Mesenchymal stem cell (in vitro differentiated cells and primary cell): ENCODE data around the gene BIRC7.
A peak's percentile ranks its signal among the peaks of the same experiment; 100 is the strongest.

Experiments
- DNase-seq: peaks from one replicate; pipeline ENCODE4 v3.0.0-alpha.2; 2013
- H2AFZ ChIP-seq: one replicate; pipeline ENCODE4 v1.6.1; 2013; ENCODE audit warnings: low read depth, mild to moderate bottlenecking, control low read depth, inconsistent platforms, low read length, moderate library complexity
- H2AK5ac ChIP-seq: 2 replicates; pipeline ENCODE4 v1.6.1; 2013; ENCODE audit warnings: low read length, moderate library complexity, mild to moderate bottlenecking, inconsistent platforms; ENCODE audit not compliant: severe bottlenecking
- H2BK120ac ChIP-seq: one replicate; pipeline ENCODE4 v1.6.1; 2013; ENCODE audit warnings: low read depth, mild to moderate bottlenecking, inconsistent platforms, low read length, moderate library complexity
- H2BK12ac ChIP-seq, 2 experiments: one replicate each; pipeline ENCODE4 v1.6.1; 2013; ENCODE audit warnings: inconsistent platforms in 2 of 2, low read length in 2 of 2, mild to moderate bottlenecking in 2 of 2, moderate library complexity in 2 of 2, control low read depth in 1 of 2
- H2BK15ac ChIP-seq: one replicate; pipeline ENCODE4 v1.6.1; 2013; ENCODE audit warnings: mild to moderate bottlenecking, low read depth, inconsistent platforms; ENCODE audit not compliant: poor library complexity, severe bottlenecking
- H2BK5ac ChIP-seq: 2 replicates; pipeline ENCODE4 v1.6.1; 2013; ENCODE audit warnings: low read depth, mild to moderate bottlenecking, low read length, control low read depth, inconsistent platforms; ENCODE audit not compliant: poor library complexity, severe bottlenecking
- H3K14ac ChIP-seq, 2 experiments: one replicate each; pipeline ENCODE4 v1.6.1; 2013; ENCODE audit warnings: inconsistent platforms in 2 of 2, low read length in 2 of 2, control low read depth in 1 of 2, mild to moderate bottlenecking in 1 of 2, moderate library complexity in 1 of 2
- H3K18ac ChIP-seq, 2 experiments: one replicate each; pipeline ENCODE4 v1.6.1; 2013; ENCODE audit warnings: inconsistent platforms in 2 of 2, low read length in 2 of 2, control low read depth in 1 of 2, low read depth in 1 of 2, mild to moderate bottlenecking in 1 of 2
- H3K23ac ChIP-seq, 2 experiments: one replicate each; pipeline ENCODE4 v1.6.1; 2013; ENCODE audit warnings: inconsistent platforms in 2 of 2, low read length in 2 of 2, mild to moderate bottlenecking in 2 of 2, moderate library complexity in 2 of 2, control low read depth in 1 of 2
- H3K27ac ChIP-seq: 2 replicates; pipeline ENCODE4 v1.5.1; 2013; ENCODE audit warnings: mild to moderate bottlenecking, moderate library complexity, low read length, control low read depth, inconsistent platforms; ENCODE audit not compliant: poor library complexity, severe bottlenecking
- H3K27me3 ChIP-seq, 2 experiments: 2 replicates each; pipeline versions ENCODE4 v1.6.1 to v1.7.0; 2013; ENCODE audit warnings: low read length in 2 of 2, mild to moderate bottlenecking in 2 of 2, moderate library complexity in 2 of 2, control low read depth in 1 of 2, inconsistent platforms in 1 of 2; ENCODE audit not compliant: control insufficient read depth in 1 of 2, insufficient read depth in 1 of 2
- H3K36me3 ChIP-seq, 2 experiments: 2 replicates each; pipeline versions ENCODE4 v1.6.1 to v1.7.0; 2013; ENCODE audit warnings: low read length in 2 of 2, control low read depth in 1 of 2, inconsistent platforms in 1 of 2, low read depth in 1 of 2, mild to moderate bottlenecking in 1 of 2; ENCODE audit not compliant: insufficient read depth in 2 of 2, control insufficient read depth in 1 of 2
- H3K4ac ChIP-seq, 2 experiments: one replicate each; pipeline ENCODE4 v1.6.1; 2013; ENCODE audit warnings: inconsistent platforms in 2 of 2, low read length in 2 of 2, mild to moderate bottlenecking in 2 of 2, moderate library complexity in 2 of 2, control low read depth in 1 of 2, low read depth in 1 of 2
- H3K4me1 ChIP-seq: 2 replicates; pipeline ENCODE4 v1.6.1; 2013; ENCODE audit warnings: low read depth, low read length, control low read depth; ENCODE audit not compliant: control insufficient read depth, insufficient read depth
- H3K4me2 ChIP-seq: 2 replicates; pipeline ENCODE4 v1.6.1; 2013; ENCODE audit warnings: low read length, mild to moderate bottlenecking, inconsistent platforms; ENCODE audit not compliant: poor library complexity, severe bottlenecking
- H3K4me3 ChIP-seq, 2 experiments: 2 replicates each; pipeline versions ENCODE4 v1.5.1 to v1.7.0; 2013; ENCODE audit warnings: low read length in 2 of 2, mild to moderate bottlenecking in 2 of 2, control low read depth in 1 of 2, low read depth in 1 of 2; ENCODE audit not compliant: insufficient read depth in 1 of 2
- H3K79me1 ChIP-seq: replicated peaks from 2 replicates; pipeline ENCODE4 v1.6.1; 2013; ENCODE audit warnings: mild to moderate bottlenecking, control low read depth, low read length, inconsistent platforms; ENCODE audit not compliant: poor library complexity, severe bottlenecking
- H3K9ac ChIP-seq: 2 replicates; pipeline ENCODE4 v1.7.0; 2013; ENCODE audit warnings: mild to moderate bottlenecking, low read length, moderate library complexity
- H3K9me3 ChIP-seq: 2 replicates; pipeline ENCODE4 v1.7.0; 2013; ENCODE audit warnings: mild to moderate bottlenecking, low read length; ENCODE audit not compliant: control insufficient read depth
- H4K8ac ChIP-seq: one replicate; pipeline ENCODE4 v1.6.1; 2013; ENCODE audit warnings: inconsistent platforms, mild to moderate bottlenecking, low read length, moderate library complexity
- H4K91ac ChIP-seq: one replicate; pipeline ENCODE4 v1.6.1; 2013; ENCODE audit warnings: mild to moderate bottlenecking, low read length, inconsistent platforms
- WGBS: methylation state at CpG from one replicate; pipeline ENCODE4 v1.1.7; 2013; ENCODE audit warnings: mixed read lengths; 5-methylcytosine and 5-hydroxymethylcytosine counted together

Gene BIRC7

DNA sequence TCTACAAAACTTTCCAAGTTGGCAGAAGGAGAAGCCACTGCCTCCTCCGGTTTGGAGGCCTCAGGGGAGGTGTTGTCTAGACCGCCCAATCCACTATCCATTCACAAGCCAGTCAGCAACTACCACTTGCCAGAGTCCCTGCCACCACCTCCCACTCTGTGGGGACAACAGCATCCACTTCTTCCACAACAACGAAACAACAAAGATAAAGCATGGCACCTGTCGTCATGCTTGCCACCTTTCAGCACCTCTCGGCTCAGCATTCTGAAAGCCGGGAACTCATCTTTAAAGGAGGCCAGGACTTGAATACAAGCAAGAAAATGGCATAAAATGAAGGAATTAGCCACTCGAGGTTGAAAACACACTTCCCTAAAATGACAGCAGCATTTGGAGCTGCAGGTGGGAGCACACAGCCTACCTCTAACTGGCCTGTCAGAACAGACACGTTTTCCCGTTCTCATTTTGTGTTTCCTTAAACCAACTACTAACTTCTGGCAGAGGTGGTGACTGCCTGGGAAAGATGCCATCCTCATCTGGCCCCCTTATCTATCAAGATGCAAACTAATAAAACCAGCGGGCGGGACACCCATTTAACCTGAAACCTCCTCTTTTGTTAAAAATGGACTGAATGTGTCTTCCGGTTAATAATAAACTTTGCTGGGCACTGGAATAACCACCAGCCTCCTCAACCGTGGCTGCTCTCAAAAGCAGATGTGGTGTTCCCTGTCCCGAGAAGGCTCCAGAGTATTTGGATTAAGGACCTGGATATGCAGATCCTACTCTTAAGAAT is 41.5 kb upstream of the BIRC7 start:
- peaks cover 26% of the 10 kb centered on the region for H3K4me1 ChIP-seq
- peak overlapping the region; percentile 20 for H4K8ac ChIP-seq
- no peak overlapping the region for H4K91ac ChIP-seq
- no peak overlapping the region for H3K18ac ChIP-seq
- H2AFZ ChIP-seq, result no peak overlapping the region
- DNase-seq, result no peak
- H2BK5ac ChIP-seq, result no peak overlapping the region
- peaks cover 0 to 3% of the 10 kb centered on the region in 2 experiments for H3K27me3 ChIP-seq
- H3K14ac ChIP-seq, result no peak overlapping the region
- H3K23ac ChIP-seq, result no peak overlapping the region
- peaks cover 17% of the 10 kb centered on the region for H3K79me1 ChIP-seq
- H3K9ac ChIP-seq, result no peak overlapping the region
- H3K36me3 ChIP-seq, result peaks cover 19 to 22% of the 10 kb centered on the region in 2 experiments
- no peak overlapping the region for H2BK15ac ChIP-seq
- no peak overlapping the region for H3K4ac ChIP-seq
- H3K4me3 ChIP-seq, result no peak overlapping the region
- no peaks in the 10 kb centered on the region for H3K9me3 ChIP-seq
- H3K27ac ChIP-seq, result no peak overlapping the region
- H2BK120ac ChIP-seq, result no peak overlapping the region
- 90% methylated on average over 12 of the region's 14 CpGs for WGBS
- H2BK12ac ChIP-seq, result no peak overlapping the region
- H2AK5ac ChIP-seq, result no peak overlapping the region
- H3K4me2 ChIP-seq, result no peak overlapping the region

DNA sequence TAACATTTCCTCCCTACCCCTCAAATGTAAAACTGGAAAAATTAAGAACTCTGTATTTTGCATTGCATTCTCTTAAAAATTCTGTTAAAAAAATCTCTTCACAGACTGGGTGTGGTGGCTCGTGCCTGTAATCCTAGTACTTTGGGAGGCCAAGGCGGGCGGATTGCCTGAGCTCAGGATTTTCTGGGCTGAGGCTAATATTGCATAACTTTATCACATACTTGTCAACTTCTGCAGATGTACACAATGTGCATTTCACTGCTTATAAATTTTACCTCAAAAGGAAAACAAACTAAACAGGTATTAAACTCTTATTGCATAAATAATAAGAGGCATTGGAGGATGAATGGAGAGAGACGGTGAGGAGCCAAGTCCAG is 40.9 kb upstream of the BIRC7 start:
- H3K23ac ChIP-seq, result no peak overlapping the region
- no peak overlapping the region for H2BK12ac ChIP-seq
- no peak overlapping the region for H3K9ac ChIP-seq
- no peak overlapping the region for H2BK15ac ChIP-seq
- H4K91ac ChIP-seq, result no peak overlapping the region
- no peak overlapping the region for H2AFZ ChIP-seq
- H3K4me3 ChIP-seq, result no peak overlapping the region
- peaks cover 17% of the 10 kb centered on the region for H3K79me1 ChIP-seq
- H3K9me3 ChIP-seq, result no peaks in the 10 kb centered on the region
- no peak for DNase-seq
- WGBS, result 98% methylated on average over 4 of the region's 4 CpGs
- H3K4me1 ChIP-seq, result peaks cover 27% of the 10 kb centered on the region
- H4K8ac ChIP-seq, result no peak overlapping the region
- no peak overlapping the region for H2BK120ac ChIP-seq
- H3K27ac ChIP-seq, result no peak overlapping the region
- no peak overlapping the region for H3K4me2 ChIP-seq
- H3K4ac ChIP-seq, result no peak overlapping the region
- no peak overlapping the region for H2BK5ac ChIP-seq
- H2AK5ac ChIP-seq, result no peak overlapping the region
- no peak overlapping the region for H3K14ac ChIP-seq
- no peaks in the 10 kb centered on the region for H3K27me3 ChIP-seq
- peaks cover 22 to 24% of the 10 kb centered on the region in 2 experiments for H3K36me3 ChIP-seq
- no peak overlapping the region for H3K18ac ChIP-seq

DNA sequence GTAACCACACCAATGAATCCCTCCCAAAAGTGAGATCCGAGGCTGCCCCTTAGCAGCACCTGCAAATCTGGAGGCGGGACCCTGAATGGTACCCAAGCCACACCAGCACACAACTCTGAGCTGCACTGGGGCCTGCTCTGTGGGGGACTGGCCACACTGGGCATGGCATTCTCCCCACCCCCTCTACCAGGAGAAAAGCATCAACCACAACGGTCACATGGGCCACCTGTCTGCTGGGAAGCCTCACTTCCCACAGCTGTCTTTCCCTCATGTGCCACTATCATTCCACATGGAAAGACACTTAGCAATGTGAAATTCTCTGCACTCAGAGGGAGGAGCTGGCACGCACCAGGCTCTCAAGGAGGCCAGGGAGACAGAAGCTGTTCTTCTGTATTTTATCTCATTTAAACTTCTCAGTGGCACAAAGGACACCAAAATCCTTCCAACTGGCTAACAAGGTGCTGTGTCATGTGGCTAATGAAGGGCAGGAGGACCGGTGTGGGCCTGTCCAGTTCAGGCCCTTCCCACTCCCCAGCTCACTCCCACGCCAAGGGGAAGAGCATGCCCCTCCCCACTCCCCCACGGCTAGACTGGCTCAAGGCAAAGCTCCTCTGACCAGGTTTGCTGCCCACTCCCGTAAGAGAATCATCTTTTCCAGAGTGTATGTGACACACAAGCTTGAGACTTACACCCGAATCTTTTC is 38.8 kb upstream of the BIRC7 start:
- WGBS, result 89% methylated on average over 9 of the region's 9 CpGs

DNA sequence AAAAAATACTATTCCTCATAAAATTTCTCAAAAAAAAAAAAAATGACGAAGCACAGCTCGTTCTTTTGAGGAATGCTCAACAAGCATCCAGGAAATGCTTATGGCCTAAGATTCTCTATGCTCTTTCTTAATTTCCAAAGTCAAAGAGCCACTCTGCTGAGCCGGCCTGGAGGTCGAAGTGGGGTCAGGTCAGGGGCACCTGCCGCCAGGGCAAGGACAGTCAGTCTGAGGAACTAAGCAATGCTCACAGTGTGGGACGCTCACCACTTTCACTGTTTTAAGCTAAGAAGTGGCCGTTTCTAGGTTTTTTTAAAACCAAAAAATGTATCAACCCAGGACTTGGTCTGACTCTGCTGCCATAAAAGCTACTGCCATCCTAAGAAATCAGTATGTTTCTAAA is 37.1 kb upstream of the BIRC7 start:
- H4K91ac ChIP-seq, result no peak overlapping the region
- no peak for DNase-seq

More for the DNA sequence above, 38.8 kb upstream of the BIRC7 start:
- no peak overlapping the region for H2BK120ac ChIP-seq
- H3K23ac ChIP-seq, result no peak overlapping the region
- H3K4me3 ChIP-seq, result no peak overlapping the region
- H4K91ac ChIP-seq, result no peak overlapping the region
- H3K9ac ChIP-seq, result no peak overlapping the region
- H2BK12ac ChIP-seq, result no peak overlapping the region
- H3K9me3 ChIP-seq, result no peaks in the 10 kb centered on the region
- H3K14ac ChIP-seq, result no peak overlapping the region
- no peak overlapping the region for H4K8ac ChIP-seq
- no peak overlapping the region for H3K18ac ChIP-seq
- H3K4me2 ChIP-seq, result no peak overlapping the region
- no peaks in the 10 kb centered on the region for H3K27me3 ChIP-seq
- peaks cover 30% of the 10 kb centered on the region for H3K4me1 ChIP-seq
- peak overlapping the region; percentile 61 for H2AK5ac ChIP-seq
- H3K36me3 ChIP-seq, result peaks cover 35 to 38% of the 10 kb centered on the region in 2 experiments
- H2AFZ ChIP-seq, result no peak overlapping the region
- no peak for DNase-seq
- H3K4ac ChIP-seq, result no peak overlapping the region
- H2BK5ac ChIP-seq, result no peak overlapping the region
- H2BK15ac ChIP-seq, result no peak overlapping the region
- H3K27ac ChIP-seq, result no peak overlapping the region
- peaks cover 22% of the 10 kb centered on the region for H3K79me1 ChIP-seq

More for the DNA sequence above, 37.1 kb upstream of the BIRC7 start:
- no peak overlapping the region for H3K27ac ChIP-seq
- 95% methylated on average over 7 of the region's 7 CpGs for WGBS
- H3K9ac ChIP-seq, result no peak overlapping the region
- H2BK5ac ChIP-seq, result no peak overlapping the region
- H4K8ac ChIP-seq, result no peak overlapping the region
- no peak overlapping the region for H2AFZ ChIP-seq
- no peak overlapping the region for H2BK120ac ChIP-seq
- H3K4ac ChIP-seq, result no peak overlapping the region
- H3K23ac ChIP-seq, result no peak overlapping the region
- peaks cover 52 to 55% of the 10 kb centered on the region in 2 experiments for H3K36me3 ChIP-seq
- H3K4me1 ChIP-seq, result peaks cover 30% of the 10 kb centered on the region
- H2BK12ac ChIP-seq, result no peak overlapping the region
- H3K18ac ChIP-seq, result no peak overlapping the region
- H3K4me2 ChIP-seq, result no peak overlapping the region
- no peak overlapping the region for H3K4me3 ChIP-seq
- H2BK15ac ChIP-seq, result no peak overlapping the region
- H2AK5ac ChIP-seq, result no peak overlapping the region
- peaks cover 29% of the 10 kb centered on the region for H3K79me1 ChIP-seq
- H3K27me3 ChIP-seq, result no peaks in the 10 kb centered on the region
- no peaks in the 10 kb centered on the region for H3K9me3 ChIP-seq
- H3K14ac ChIP-seq, result no peak overlapping the region
